IPS-18c (cell line): ENCODE results near the gene HS3ST5.

Experiments used
- H3K4me3 ChIP-seq: 2 replicates; pipeline ENCODE4 v1.7.0; 2013; ENCODE audit warnings: low read depth, mild to moderate bottlenecking, low read length, moderate library complexity; ENCODE audit not compliant: insufficient read depth
- H3K9me3 ChIP-seq: one replicate; pipeline ENCODE4 v1.6.1; 2013; ENCODE audit warnings: mild to moderate bottlenecking, low read length, moderate library complexity; ENCODE audit not compliant: control insufficient read depth, insufficient read depth

The HS3ST5 gene, protein sequence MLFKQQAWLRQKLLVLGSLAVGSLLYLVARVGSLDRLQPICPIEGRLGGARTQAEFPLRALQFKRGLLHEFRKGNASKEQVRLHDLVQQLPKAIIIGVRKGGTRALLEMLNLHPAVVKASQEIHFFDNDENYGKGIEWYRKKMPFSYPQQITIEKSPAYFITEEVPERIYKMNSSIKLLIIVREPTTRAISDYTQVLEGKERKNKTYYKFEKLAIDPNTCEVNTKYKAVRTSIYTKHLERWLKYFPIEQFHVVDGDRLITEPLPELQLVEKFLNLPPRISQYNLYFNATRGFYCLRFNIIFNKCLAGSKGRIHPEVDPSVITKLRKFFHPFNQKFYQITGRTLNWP

DNA sequence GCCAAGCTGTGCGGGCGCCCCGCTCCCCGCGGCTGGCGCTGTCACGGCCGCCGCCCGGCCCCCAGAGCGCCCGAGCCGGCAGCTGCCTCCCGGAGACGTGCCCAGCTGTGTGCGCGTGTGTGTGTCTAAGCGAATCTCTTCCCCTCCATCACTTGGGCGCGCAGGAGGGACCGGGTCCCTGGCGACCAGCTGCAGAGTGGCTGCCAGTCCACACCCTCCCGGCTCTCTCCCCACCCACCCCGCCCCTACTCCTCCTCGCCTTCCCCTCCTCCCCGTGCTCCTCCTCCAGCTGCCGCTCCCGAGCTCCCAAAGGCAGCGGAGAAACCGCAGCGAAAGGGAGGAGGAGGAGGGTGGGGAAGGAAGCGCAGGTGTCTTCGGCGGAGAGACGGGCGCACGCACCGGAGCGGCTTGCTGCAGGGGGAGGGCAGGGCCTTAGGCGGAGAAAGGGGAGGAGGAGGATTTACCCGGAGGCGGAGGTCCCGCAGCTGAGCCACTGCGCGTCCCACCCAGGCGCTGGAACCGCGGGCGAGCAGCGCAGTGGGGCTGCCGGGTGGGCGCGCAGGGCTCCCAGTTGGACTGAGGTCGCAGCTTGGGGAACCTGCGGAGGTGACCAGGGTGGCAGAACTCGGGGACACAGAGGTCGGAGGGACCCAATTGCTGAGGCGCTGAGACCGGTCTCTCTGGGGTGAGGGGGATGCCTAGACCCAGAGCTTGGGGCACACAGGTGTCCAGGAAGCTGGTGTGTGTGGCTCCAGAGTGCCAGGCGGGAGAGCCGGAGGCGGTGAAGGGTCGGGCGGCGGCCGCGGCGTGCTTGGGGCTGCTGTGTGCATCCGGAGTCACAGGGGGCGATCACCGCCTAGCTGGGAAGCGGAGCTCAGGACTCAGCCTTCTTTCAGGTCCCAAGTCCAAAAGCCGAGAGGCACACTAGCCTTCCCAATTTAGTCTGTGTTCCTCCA is at the start of gene HS3ST5:
Gene HS3ST5, minus strand, starts transcription at position 198 of the 956 bp plus-strand sequence. CDS start 280,178 bp downstream, outside the sequence.
- Histone ChIP-seq H3K9me3 (no peaks in the 10 kb centered on the region), H3K4me3 (peak within 1 kb of the TSS; percentile 82)

DNA sequence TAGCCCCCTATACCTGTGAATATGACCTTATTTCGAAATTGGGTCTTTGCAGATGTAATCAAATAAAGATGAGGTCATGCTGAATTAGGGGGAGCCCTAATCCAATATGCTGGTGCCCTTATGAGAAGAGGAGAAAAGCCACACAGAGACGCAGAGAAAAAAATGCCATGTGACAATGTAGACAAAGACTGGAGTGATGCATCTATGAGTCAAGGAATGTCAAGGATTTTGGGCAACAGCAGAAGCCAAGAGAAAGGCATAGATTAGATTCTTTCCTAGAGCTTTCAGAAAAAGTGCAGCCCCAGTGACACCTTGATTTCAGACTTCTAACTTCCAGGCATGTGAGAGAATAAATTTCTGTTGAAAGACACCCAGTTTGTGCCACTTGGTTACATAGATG is 47.4 kb upstream of the HS3ST5 start:
- H3K9me3 ChIP-seq, result no peaks in the 10 kb centered on the region
- no peak overlapping the region for H3K4me3 ChIP-seq

DNA sequence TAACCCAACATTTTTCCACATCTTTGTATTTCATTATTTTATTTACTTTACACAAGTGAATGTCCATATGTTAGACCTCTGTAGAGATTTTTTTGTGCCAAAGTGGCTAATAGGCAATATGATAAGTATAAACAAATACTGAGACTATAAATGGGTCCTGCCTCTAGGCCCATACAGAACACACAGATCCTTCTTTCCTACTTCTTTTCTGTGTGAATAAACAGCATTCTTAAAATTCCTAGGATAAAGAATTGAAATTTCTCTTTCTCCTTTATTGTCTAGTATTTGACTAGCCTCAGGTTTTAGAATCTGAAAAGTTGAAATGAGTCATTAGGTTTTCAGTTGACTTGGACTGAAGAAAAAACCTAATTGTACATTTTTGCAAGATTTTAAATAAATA is 46.3 kb upstream of the HS3ST5 start:
- Histone ChIP-seq H3K9me3 (no peaks in the 10 kb centered on the region), H3K4me3 (no peak overlapping the region)

DNA sequence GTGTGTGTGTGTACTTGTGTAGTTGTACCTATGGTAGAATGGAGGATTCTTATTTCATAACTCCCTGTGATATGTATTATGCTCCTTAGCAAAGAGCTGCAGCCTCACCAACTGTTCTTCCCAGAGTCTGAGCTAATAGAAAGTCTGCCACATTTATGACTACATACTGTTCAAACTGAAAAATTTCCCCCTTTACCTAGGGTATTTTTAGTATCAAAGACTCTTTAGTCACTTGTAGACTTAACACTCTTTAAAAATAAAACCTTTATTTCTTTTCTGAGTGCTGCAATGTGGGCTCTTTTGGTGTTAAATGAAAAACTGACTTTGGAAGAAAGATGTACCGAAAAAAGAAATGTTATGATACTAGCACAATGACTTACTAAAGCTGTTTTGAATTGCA is 39.6 kb upstream of the HS3ST5 start:
- Histone ChIP-seq H3K4me3 (no peak overlapping the region), H3K9me3 (no peaks in the 10 kb centered on the region)

DNA sequence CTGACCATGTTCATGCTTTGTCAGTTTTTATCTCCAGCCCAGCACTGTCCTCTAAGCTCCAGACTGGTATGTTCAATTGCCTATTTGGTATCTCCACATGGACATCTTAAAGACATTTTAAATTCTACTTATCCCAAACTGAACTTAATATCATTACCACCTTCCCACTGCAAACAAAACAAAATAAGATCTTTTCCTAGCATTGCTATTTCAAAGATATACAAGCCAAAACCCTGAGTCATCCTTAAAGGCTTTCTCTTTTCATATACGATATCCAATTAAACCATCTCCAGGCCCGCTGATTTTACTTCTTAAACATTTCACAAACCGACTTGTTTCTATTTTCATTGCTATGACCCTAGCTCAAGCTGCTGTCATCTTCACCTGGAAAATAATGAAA is 35.1 kb upstream of the HS3ST5 start:
- no peak overlapping the region for H3K4me3 ChIP-seq

DNA sequence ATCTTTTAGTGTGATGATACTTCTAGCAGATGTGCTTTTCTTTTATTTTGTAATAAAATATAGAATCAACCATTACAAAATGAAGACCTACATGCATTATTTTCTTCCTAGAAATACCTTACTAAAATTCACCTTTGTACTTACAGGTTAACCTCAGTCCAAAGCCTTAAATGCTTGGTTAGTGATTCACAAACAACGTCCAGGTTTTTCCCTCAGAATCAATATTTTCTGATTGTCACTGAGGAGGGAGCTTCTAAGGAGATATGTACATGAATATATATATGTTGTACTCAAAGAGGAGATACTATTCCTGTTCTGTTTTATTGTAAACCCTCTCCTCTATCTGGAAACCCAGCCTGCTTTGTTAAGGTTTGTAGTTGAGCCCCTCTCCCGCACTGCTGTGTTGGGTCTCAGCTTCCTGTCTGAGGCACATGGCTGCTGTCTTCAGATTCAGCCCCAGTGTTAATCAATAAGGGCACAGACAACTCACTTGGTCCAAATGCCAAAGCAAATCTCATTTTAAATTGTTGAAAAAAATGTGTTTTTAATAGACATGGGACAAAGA is 33.9 kb upstream of the HS3ST5 start:
- H3K4me3 ChIP-seq, result no peak overlapping the region
- H3K9me3 ChIP-seq, result no peaks in the 10 kb centered on the region

More for the DNA sequence above, 35.1 kb upstream of the HS3ST5 start:
- H3K9me3 ChIP-seq, result no peaks in the 10 kb centered on the region

DNA sequence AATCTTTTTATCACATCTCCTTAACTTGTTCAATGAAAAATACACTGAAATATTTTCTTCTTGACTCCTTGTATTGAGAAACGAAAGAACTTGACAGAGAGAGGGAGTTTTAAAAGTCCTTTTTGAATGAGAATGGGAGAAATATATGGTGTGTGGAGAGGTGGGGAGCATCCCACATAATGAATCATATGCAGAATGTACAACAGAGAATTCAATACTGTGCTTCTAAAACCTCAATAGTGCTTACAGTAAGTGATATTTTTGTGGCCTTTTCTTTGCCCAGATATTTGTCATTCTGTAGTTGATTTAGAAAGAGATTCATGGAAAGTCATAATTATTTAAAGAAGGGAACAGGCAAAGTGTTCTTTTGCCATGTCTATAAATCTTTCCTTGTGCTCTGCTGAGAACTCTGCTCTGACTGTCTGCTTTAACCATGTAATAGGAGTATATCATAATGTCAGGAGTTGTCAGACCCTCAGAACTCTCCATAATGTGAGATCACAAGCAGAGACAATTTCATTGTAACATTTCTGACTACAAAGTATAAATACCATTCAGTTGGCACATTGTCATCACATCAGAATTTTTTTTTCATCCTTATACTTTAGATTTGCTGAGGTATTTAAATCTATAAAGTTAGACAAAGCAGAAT is 32.8 kb upstream of the HS3ST5 start:
- H3K9me3 ChIP-seq, result no peaks in the 10 kb centered on the region
- H3K4me3 ChIP-seq, result no peak overlapping the region

DNA sequence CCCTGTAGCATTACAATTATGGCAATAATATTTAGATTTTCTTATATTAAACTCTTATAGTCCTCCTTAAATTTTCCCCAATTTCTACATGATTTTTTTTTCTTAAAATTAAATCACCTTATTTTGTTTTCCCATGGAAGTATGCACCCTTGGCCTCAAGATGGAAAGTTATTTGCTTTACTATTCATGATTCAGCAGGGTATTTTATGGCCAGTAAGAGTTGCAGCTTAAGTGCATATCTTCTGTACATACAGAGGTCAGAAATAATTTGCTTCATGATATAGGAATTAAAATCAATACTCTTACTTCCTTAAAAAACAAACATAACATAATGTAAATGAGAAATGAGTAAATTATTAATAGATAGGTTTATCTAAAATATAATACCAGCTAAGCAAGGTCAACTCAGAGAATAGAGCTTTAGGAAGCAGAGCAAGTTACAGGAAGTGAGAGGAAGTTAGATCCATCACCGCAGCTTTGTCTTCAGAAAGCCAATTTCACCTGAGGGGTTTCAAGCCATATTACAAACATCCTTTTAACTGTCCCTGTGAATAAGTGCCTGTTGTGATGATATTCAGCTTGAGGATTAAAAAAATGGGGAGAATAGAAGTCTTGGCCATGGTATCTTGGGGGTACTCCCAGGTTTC is 24.6 kb upstream of the HS3ST5 start:
- no peak overlapping the region for H3K4me3 ChIP-seq
- H3K9me3 ChIP-seq, result no peaks in the 10 kb centered on the region

DNA sequence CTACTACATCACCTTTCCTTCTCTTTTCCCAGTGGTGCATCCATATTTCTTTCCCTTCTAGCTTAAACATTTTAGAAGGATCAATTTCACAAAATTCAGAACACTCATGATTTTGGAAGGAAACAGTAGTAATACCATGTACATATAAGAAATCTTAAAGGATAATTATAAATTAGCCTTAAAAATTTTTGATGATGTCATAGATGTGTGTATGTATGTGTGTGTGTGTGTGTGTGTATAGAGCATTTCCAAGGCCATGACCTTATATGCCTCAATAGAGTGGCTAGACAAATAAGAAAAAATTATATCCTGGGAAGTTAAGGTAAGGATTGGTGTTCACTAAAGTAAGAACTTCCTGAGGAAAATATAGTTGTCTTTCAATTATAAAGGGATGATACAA is 24.1 kb upstream of the HS3ST5 start:
- Histone ChIP-seq H3K9me3 (no peaks in the 10 kb centered on the region), H3K4me3 (no peak overlapping the region)

DNA sequence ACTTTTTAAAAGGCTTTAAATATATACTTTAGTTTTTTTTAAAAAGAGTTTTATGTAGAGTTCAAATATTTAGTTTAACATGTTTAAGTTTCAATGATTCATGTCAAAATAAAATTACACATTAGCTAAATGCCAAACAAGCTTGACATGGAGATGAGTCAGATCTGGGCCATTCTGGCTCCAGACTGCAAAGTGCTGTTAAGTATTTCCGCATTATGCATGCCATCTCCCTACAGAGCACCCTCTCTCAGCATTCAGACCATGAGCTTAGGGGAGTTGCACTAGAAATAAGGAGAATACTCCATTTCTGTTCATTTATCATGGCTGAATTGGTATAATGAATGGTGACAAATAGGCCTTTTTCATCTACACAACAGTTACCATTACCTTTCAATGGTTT is 21.5 kb upstream of the HS3ST5 start:
- no peaks in the 10 kb centered on the region for H3K9me3 ChIP-seq
- no peak overlapping the region for H3K4me3 ChIP-seq

DNA sequence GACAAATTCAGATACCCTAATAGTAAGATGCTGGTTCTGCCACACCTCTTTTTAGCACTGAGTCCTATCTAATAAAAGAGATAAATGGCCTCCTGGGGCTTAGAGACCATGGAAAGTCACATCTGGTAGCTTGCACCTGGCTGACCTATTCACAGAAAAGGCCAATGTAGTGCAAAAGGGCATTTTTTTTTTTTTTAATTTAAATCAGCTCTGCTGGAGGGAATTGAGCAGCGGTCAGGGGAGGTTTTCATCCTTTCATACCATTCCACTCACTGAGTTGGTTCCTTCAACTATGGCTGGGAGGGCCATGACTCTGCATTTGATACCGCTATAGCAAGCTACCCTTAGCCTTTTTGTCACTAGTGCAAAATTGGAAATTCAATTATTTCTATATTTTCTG is 20.1 kb upstream of the HS3ST5 start:
- Histone ChIP-seq H3K9me3 (no peaks in the 10 kb centered on the region), H3K4me3 (no peak overlapping the region)

DNA sequence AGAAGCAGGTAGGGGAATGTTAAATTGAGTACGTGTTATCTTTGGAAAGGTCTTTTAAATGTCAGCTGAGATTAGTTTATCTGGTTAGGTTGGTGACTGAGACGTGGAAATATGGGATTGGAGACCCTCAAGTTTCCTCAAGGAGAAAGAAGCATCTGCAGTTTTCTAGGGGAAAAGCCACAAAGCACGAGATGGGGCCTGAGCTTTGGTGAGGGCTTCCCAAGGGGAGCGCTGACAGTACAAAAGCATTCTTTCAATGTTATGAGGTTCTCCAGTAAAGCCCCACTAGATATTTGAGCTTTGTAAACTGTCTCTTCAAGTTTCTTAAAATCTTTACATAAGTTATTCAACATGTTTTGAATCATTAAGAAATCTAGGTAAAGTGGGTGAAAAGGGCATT is 19.6 kb upstream of the HS3ST5 start:
- H3K4me3 ChIP-seq, result no peak overlapping the region
- H3K9me3 ChIP-seq, result no peaks in the 10 kb centered on the region

DNA sequence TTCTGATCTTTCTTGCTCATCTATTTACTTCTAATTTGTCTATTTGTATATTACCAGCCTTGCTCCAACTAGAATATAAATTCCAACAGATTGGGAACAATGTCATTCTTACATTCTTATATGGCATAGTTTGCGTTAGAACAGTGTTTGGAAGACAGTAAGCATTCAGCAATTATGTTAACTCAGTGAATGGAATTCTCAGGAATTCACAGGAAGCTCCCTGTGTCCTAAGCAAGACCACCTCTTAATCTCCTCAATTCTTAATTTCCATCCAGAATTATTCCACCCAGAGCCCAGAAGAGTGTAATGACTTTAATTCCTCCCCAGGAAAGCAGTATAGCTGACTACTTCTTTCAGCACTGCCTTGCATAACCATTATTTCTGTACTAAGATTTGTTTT is 18.2 kb upstream of the HS3ST5 start:
- no peak overlapping the region for H3K4me3 ChIP-seq
- H3K9me3 ChIP-seq, result no peaks in the 10 kb centered on the region

DNA sequence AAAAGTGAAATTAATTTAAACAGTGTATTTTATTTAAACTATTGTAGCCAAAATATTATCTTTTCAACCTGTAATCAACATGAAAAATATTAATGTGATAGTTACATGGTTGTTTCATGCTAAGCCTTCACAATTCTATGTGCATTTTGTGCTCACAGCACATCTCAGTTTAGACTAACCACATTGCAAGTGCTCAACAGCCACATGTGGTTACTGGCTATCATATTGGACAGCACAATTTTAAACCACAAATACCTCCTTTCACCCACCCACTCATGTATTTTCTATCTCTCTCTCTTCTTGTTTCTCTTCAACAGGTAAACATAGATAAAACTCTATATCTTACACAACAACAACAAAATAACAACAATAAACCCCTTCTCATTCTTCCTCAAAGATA is 12.5 kb upstream of the HS3ST5 start:
- Histone ChIP-seq H3K4me3 (no peak overlapping the region), H3K9me3 (no peaks in the 10 kb centered on the region)

DNA sequence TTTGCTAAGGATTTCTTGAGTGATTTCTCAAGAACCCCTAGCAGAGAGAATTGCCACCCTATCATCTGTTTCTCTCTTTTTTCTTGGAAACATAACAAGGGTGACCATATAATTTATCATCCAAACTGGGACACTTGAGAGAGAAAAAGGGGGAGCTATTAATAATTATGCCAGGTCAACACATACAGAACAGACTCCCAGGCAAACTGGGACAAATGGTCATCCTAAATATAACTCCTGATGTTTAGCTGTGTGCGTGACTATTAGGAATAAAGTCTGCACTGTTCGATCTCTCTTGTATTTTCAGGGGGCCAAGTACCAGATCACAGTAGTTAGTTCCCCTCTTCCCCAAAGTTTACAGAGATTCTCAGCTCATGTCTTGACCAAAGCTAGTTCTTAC is 11.7 kb upstream of the HS3ST5 start:
- Histone ChIP-seq H3K4me3 (no peak overlapping the region), H3K9me3 (no peaks in the 10 kb centered on the region)

DNA sequence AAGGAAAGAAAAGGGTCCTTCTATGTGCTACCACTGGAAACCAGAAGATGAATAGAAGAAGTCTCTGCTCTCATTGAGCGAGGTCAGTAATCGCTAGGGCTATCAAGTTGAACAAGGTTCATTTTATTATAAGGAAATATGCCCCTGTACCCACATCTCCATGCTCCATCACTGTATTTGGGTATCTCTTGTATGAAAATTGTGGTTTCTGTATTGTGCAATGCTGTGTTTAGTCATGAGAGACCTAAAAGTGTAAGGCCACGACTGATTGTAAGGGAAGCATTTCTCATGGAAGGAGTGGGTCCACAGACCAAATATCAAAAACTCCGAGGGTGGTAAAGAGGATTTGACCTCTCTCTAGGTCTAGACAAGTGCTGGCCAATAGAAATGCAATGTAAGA is 3.6 kb upstream of the HS3ST5 start:
- H3K4me3 ChIP-seq, result no peak overlapping the region
- no peaks in the 10 kb centered on the region for H3K9me3 ChIP-seq

DNA sequence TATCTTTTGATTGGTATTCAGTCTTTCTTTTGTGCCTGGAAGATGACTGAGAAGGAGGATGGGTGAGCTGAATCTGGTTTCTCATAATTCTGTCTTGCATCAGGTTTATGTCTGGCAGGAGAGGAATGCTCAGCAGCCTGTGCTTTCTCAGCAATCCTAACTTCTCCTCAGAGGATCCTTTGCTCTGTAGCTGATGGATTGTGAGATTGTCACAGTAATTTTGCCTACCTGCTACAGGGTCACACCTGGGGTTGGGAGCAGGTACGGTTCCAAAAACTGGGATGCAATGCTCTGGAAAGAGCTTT is 2.1 kb upstream of the HS3ST5 start:
- H3K4me3 ChIP-seq, result no peak overlapping the region
- no peaks in the 10 kb centered on the region for H3K9me3 ChIP-seq
